ENCODE data around the gene STRIP1.

Gene STRIP1

GRCh38 chr1:110053552-110054428, 19.4 kb downstream of the STRIP1 start:
- DNase-seq: no peak

- no peak for DNase-seq
Observed at GRCh38 chr1:110055493-110056284, 21.3 kb downstream of the STRIP1 start.

- DNase-seq: no peak
Observed at GRCh38 chr1:110056285-110056683, 21.9 kb downstream of the STRIP1 start.

GRCh38 chr1:110056776-110057175, 22.4 kb downstream of the STRIP1 start:
- no peak for DNase-seq

GRCh38 chr1:110057963-110058518, 23.6 kb downstream of the STRIP1 start:
- DNase-seq: no peak

- no peak for DNase-seq
Observed at GRCh38 chr1:110058591-110058990, 24.2 kb downstream of the STRIP1 start.

GRCh38 chr1:110059133-110059863, 24.9 kb downstream of the STRIP1 start:
- no peak for DNase-seq

GRCh38 chr1:110060034-110060661, 25.7 kb downstream of the STRIP1 start:
- no peak for DNase-seq

GRCh38 chr1:110060662-110061060, 26.2 kb downstream of the STRIP1 start:
- DNase-seq: no peak

- no peak for DNase-seq
Observed at GRCh38 chr1:110061341-110061740, 26.9 kb downstream of the STRIP1 start.

GRCh38 chr1:110062612-110063011, 28.2 kb downstream of the STRIP1 start:
- no peak for DNase-seq

- DNase-seq: no peak
Observed at GRCh38 chr1:110063781-110064180, 29.4 kb downstream of the STRIP1 start.

- DNase-seq: no peak
Observed at GRCh38 chr1:110064576-110065337, 30.3 kb downstream of the STRIP1 start.

- DNase-seq: no peak
Observed at GRCh38 chr1:110065841-110066240, 31.4 kb downstream of the STRIP1 start.

GRCh38 chr1:110067479-110067892, 33.1 kb downstream of the STRIP1 start:
- DNase-seq: no peak

GRCh38 chr1:110067893-110068645, 33.6 kb downstream of the STRIP1 start:
- DNase-seq: no peak

- no peak for DNase-seq
Observed at GRCh38 chr1:110068646-110069403, 34.4 kb downstream of the STRIP1 start.

GRCh38 chr1:110069404-110070281, 35.2 kb downstream of the STRIP1 start:
- no peak for DNase-seq

GRCh38 chr1:110070282-110070669, 35.9 kb downstream of the STRIP1 start:
- DNase-seq: no peak

Measured in NCI-H1048 (cell line).